ENCODE data around the gene ACTMAP.
"Not testable (repeated sequence)": the region's sequence is repeated elsewhere in the genome, so short reads cannot be mapped to it uniquely, and the experiment has no call there.

The ACTMAP gene

DNA sequence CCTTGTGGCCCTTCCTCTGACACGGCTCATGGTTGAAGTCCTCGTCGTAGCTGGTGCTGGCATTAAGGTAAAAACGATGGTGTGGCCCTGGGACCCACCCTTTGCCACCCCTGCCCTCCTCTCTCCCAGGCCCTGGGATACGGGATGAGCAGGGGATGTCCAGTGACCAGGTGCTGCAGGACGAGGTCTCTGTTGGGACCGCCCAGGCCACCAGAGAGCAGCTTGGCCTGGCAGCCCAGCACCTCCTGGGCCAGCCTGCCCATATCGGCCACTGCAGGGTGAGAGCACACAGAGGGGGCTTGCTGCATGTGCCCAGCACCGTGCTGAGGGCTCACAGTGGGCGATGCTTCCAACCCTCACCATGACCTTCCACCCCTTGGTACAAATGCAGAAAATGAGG lies 6.4 kb downstream of the ACTMAP start:
- DNase-seq (ENCODE audit: low read depth), result no peak

DNA sequence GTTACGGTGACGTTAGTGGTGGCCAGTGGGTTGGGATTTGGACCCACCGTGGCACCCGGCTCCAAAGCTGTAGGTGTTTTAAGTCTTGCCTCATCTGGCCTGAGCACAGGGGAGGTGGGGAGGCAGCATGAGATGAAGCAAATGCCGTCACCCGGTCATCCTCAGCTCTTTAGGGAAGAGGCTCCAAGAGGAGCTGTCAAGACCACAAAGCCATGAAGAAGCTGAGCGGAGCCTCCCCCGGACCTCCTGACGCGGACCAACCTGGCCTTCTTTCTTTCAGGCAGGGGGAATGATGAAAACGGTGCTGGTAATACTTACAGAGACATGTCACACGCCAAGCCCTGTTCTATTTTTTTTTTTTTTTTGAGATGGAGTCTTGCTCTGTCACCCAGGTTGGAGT lies 7.4 kb downstream of the ACTMAP start:
- DNase-seq (ENCODE audit: low read depth), result no peak

DNA sequence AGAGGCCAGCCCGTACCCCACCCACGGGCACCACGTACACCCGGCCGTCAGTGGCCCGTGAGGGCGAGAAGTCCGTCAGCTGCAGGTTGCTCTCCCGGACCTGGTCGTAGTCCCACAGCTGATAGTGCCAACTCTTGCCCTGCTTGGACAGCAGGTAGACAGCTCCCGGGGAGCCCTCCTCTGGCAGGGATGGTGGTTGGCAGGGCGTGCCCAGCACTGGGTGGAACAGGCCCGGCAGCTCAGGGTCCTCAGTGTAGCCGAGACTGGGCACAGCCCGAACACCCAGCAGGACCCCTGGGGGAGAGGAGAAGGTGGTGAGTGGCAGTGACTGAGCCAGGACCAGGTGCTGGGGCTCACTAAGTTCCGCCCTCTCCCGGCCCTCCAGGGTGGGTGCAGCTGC lies 7.8 kb downstream of the ACTMAP start:
- DNase-seq (ENCODE audit: low read depth), result no peak

DNA sequence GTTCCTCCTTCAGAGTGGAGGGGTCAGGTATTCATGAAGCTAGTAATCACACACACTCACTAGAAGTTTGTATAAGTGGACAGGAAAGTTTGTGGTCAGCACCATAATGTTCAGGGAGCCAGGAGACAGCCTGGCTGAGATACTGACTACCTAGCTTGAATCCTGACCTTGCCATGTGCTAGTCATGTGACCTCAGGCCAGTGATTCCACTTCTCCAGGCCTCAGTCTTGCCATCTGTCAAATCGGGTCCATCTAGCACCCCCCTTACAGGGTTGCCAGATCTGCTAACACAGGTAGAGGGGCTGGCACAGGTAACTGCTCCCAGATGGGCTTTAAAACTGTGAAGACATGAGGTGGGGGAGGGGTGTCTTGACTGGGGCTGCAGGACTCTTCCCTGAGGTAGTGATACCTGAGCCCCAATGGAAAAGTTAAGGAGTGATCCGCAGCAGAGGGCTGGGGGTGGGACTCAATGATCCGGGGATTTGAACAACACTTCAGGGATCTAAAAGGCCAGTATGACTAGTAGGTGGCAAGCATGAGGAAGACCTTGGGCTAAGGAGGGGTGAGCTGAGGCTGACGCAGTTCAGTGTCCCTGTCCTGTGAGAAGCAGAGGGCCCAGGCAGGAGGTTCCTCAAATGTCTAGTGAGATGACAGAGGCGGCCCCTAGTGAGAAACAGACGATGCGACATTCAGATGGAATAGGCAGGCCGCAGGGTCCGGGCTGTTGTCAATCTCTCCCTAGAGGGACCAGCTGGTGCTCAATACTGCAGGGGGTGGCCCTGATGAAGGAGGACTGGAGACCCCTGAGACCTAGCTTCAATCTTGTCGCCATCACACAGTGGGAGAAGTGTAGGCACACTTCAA lies 8.5 kb downstream of the ACTMAP start:
- no peak for DNase-seq (ENCODE audit: low read depth)

DNA sequence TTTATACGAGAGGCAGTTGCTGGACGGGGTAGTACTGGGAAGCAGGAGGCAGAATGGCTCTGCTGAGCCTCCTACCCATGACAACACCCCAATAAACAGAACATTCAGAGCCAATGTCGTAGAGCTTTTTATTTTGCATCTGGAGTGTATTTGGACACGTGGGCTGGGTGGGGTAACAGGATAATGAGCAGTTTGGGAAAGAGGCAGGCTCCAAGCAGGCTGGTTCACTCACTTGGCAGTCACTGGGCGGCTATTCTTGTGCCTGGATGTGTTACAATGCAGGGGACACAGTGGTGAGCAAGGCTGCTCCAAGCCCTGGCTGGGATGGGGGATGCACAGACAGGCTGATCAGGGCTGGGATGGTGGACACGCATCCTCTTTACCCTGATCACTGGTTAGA lies 9.5 kb downstream of the ACTMAP start:
- DNase-seq (ENCODE audit: low read depth), result peak; percentile 92

DNA sequence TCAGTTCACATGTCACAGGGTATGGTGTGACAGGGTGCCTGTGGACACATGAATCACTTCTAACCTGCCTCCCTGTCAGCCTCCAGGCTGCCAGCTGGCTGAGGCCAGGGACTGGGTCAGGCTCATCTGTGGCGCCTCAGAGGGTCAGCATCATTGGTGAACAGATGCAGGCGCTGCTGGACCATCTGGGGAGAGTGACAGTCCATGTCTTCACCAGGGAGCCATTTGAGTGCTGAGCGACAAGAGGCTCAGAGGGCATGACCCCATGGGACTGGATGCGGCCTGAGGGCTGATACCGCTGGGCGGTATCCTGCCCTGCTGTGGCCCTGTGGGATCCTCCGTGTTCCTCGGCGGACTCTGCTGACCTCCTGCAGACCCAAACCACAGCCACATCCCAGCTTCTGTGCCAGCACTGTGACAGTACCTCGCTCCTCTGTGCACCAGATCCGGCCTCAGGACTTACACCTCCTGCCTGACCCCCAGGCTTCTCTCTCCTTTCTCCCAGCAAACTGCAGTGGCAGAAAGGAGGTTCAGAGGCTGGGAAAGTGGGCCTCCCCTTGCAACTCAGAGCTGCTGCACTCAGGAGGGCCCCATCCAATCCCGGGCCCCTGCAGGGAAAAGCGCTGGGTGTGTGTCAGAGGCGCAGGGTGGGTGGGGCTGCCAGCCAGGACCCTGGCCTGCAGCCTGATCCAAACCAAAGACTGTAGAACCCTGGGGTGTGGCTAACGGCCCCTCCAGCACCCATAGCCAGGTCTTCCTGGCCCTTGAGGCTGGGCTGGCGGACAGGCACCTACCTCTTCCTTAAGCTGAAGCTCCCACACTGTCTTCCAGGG lies 10.2 kb downstream of the ACTMAP start:
- DNase-seq (ENCODE audit: low read depth), result no peak

DNA sequence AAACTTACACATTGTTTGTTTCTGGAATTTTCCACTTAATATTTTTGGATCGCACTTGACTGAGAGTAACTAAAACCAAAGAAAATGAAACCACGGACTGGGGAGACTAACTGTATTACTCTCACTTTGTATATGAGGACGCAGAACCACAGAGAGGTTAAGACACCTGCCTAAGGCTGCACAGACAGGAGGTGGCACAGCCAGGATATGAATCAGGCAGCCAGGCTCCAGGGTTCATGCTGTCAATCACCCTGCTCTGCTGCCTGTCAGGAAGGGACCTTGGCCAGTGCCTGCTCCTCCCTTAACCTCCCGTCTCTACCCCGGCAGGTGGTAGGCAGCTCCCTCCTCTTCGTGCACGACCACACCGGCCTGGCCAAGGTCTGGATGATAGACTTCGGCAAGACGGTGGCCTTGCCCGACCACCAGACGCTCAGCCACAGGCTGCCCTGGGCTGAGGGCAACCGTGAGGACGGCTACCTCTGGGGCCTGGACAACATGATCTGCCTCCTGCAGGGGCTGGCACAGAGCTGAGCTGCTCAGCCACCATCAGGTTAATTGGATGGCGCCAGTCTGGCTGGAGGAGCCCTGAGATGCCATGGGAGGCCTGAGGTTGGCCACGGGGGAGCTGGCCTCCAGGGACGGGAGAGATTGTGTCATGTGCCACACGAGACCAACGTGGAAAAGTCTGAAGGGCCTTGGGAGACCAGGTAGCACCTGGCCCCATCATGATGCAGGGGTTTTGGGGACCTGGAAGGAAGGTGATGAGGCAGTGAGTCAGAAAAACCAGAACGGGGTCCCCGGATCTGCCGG lies 11.0 kb downstream of the ACTMAP start:
- no peak for DNase-seq (ENCODE audit: low read depth)

DNA sequence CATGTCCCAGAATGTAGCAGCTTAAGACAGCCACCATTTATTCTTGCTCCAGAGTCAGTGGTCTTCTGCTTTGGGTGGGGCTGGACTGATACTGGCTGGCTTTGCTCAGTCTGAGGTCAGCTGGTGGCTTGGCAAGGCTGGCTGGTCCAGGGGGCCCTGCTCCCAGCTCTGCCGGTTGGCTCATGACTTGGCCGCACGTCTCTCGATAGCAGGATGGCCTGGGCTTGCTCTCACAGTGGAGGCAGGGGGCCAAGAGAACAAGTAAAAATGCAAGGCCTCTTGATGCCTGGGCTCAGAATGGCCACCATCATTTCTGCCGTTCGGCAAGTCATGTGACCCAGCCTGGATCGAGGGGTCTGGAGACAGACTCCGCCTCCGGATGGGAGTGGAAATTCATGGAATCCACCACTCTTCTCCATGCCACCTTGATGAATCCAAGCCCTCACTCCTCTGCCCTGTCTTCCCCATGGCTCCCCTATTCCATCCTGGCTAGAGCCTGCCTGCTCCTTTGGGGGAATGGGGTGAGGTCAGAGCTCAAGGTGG lies 13.1 kb downstream of the ACTMAP start:
- no peak for DNase-seq (ENCODE audit: low read depth)

DNA sequence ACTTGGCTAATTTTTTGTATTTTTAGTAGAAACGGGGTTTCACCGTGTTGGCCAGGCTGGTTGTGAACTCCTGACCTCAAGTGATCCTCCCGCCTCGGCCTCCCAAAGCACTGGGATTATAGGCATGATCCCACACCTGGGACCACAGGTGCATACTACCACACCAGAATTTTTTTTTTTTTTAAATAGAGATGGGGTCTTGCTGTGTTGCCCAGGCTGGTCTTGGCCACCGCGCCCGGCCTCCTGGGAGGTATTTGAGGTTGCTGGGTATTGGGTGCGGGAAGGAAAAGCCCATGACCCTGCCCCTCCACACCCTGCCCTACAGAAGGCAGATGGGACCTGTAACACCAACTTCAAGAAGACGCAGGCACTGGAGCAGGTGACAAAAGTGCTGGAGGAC lies 13.6 kb downstream of the ACTMAP start:
- DNase-seq (ENCODE audit: low read depth), result no peak

DNA sequence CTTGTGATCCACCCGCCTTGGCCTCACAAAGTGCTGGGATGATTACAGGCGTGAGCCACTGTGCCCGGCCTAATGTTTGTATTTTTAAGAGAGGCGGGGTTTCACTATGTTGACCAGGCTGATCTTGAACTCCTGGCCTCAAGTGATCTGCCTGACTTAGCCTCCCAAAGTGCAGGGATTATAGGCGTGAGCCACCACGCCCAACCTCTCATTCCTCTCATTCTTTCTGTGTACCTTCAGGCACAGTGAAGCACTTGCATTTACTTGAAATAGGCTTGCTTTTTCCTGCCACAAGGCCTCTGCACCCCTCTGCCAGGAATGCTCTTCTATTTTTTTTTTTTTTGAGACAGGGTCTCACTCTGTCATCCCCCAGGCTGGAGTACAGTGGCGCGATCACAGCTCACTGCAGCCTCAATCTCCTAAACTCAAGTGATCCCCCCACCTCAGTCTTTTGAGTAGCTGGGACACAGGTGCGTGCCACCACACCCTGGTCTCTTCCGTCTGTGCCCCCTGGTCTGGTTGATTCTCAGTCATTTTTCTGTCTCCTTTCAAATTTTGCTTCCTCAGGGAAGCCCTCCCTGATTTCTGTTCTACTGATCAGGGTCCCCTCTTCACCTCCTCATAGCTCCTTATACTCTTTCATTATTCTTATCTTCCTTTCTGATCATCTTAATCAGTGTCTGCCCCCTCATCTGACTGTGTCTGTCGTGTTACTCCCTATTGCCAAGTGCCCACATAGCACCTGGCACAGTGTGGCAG lies 15.1 kb downstream of the ACTMAP start:
- DNase-seq (ENCODE audit: low read depth), result no peak

DNA sequence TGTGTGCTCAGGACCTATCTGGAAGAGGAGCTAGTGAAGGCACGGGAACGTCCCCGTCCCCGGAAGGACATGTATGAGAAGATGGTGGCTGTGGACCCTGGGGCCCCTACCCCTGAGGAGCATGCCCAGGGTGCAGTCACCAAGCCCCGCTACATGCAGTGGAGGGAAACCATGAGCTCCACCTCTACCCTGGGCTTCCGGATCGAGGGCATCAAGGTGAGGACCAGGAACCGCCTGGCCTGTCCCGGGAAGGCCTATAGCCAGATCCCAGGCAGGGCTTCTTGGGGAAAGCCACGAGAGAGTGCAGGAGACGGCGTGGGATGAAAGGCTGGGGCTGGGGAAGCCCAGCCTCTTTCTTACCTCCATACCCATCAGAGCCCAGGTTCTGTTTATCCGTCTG lies 17.1 kb downstream of the ACTMAP start:
- DNase-seq (ENCODE audit: low read depth), result no peak

DNA sequence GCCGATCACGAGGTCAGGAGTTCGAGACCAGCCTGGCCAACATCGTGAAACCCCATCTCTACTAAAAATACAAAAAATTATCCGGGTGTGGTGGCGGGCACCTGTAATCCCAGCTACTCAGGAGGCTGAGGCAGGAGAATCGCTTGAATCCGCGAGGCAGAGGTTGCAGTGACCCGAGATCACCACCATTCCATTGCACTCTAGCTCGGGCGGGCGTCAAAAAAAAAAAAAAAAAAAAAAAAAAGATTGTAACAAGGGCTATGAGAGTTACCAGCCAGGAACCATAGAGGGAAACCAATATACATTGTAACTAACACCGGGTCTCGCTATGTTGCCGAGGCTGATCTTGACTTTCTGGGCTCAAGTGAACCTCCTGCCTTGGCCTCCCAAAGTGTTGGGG lies 18.0 kb downstream of the ACTMAP start:
- not testable (repeated sequence) for DNase-seq (ENCODE audit: low read depth)

DNA sequence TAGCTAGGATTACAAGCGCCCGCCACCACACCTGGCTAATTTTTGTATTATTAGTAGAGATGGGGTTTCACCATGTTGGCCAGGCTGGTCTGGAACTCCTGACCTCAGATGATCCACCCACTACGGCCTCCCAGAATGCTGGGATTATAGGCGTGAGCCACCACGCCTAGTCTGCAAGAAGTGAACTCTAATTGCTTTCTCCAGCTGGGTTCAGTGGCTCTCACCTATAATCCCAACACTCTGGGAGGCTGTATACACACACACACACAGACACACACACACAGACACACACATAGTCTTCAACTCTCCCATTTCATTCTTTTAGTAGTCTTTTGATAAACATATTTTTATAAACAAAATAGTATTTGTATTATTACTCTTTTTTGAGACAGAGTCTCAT lies 20.2 kb downstream of the ACTMAP start:
- DNase-seq (ENCODE audit: low read depth), result not testable (repeated sequence)

DNA sequence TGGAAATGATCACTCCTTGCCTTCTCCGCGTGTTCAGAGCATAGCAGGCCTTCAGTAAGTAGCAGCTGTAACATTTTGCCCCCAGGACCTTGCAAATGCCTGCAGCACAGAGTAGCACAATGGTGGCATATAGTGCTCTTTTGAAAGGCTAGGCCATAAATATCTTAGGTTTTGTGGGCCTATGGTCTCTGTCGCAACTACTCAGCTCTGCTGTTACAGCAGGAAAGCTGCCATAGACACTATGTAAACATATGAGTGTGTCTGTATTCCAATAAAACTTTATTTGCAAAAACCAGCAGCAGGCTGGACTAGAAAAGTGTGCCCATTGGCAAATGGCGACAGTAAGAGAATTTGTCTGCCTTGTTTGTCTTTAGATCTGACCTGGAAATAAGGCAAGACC lies 24.0 kb downstream of the ACTMAP start:
- DNase-seq (ENCODE audit: low read depth), result no peak

DNA sequence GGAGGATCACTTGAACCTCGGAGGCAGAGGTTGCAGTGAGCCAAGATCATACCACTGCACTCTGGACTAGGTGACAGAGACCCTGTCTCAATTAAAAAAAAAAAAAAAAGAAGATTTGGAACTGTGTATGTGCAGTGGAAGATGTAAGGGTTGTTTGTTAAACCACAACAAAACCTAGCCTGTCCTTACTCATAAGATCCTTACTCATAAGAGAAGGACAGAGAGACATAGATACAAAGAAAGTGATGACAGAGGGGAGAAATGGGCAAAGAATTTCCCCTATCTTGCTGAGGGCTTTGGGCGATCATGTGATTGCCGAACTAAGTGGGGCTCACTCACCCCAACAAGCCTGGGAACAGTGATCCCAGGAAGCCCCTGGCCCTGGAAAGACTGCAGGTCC lies 25.4 kb downstream of the ACTMAP start:
- DNase-seq (ENCODE audit: low read depth), result no peak

DNA sequence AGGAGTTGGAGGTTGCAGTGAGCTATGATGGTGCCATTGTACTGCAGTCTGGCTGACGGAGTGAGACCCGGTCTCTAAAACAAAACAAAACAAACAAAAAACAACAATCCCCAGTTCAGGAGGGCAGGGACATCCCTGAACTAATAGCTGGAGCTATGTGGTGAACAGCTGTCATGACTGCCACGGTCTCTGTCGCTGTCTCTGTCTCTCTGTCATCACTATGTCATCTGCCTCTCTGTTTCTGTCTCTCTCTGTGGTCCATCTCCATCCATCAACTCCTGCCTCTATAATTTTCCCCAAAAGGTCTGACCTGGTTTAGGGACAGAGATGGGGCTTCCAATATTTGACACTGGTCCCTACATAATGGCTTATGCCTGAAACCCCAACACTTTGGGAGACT lies 26.0 kb downstream of the ACTMAP start:
- no peak for DNase-seq (ENCODE audit: low read depth)

DNA sequence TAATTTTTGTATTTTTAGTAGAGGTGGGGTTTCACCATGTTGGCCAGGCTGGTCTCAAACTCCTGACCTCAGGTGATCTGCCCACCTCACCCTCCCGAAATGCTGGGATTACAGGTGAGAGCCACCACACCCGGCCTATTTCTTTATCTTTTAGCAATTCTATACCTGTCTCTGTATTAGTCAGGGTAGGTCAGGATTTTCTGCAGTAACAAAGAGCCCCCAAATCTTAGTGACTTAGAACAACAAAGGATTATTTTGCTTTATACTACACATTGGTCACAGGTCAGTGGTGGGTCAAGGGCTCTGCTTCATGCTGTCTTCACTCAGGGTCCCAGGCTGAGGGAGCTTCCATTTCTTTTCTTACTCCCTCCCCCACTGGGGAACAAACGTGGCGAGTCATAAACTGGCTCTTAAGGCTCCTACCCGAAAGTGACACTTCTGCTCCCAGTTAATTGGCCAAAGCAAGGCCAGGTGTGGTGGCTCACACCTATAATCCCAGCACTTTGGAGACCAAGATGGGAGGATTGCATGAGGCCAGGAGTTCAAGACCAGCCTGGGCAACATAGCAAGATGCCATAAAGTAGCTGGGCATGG lies 26.5 kb downstream of the ACTMAP start:
- DNase-seq (ENCODE audit: low read depth), result no peak

DNA sequence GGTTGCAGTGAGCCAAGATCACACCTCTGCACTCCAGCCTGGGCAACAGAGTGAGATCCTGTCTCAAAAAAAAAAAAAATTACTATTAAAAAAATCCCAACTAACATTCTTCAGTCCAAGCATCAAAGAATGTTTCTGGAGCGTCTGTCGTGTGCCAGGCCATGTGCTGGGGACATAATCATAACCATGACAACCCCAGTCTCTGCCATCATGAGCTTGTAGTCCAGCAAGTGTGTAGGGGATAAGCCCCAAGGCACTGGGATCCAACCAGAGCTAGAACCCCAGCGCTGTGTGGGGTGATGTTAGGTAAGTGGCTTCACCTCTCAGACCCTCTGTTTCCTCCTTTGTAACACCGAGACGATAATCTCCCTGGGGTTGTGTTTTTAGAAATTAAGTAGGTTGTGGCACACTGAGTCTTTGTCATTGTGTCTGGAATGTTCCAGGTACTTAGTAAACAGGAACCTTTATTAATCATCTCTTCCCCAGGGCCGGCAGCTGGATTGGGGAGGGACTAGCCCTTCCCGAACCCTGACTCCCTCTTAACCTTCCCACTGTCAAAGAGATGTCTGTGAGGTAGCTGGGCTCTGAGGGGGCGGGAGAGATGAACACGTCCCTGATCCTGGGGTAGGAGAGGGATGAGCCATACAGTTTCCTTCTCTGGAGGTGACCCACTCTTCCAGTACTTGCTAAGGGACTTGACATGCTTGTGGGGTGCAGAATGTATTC lies 28.2 kb downstream of the ACTMAP start:
- no peak for DNase-seq (ENCODE audit: low read depth)

DNA sequence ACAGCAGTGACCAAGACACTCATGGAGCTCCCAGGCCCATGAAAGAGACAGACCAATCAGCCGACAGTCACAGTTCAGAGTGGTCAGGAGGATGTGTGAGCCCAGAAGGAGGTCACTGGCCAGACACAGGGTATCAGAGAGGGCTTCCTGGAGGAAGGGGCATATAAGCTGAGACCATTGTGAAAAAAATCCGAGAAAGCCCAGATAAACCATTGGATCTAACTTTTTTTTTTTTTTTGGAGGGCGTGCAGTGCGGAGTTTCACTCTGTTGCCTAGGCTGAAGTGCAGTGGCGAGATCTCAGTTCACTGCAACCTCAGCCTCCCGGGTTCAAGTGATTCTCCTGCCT lies 29.2 kb downstream of the ACTMAP start:
- DNase-seq (ENCODE audit: low read depth), result no peak

DNA sequence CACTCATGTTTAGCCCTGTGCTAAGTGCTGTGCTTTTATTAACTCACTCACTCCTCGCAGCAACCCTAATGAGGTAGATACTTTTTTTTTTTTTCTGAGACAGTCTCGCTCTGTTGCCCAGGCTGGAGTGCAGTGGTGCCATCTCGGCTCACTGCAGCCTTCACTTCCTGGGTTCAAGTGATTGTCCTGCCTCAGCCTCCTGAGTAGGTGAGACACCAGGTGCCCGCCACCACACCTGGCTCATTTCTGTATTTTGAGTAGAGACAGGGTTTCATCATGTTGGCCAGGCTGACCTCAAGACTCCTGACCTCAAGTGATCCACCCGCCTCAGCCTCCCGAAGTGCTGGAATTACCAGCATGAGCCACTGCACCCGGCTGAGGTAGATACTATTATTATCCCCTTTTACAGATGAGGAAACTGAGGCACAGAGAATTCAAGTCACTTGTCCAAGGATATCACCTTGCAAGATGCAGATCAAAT lies 30.8 kb downstream of the ACTMAP start:
- DNase-seq (ENCODE audit: low read depth), result no peak

All from fibroblast of gingiva (primary cell).